Muscle layer of duodenum (tissue), 2 donors: ENCODE results near the gene ENPP1.

Experiments used
- H3K27ac ChIP-seq: one replicate; pipeline ENCODE4 v1.7.0; 2013; ENCODE audit warnings: mild to moderate bottlenecking, low read length
- H3K27me3 ChIP-seq: one replicate; pipeline ENCODE4 v1.7.0; 2013; ENCODE audit warnings: low read depth, mild to moderate bottlenecking, control low read depth, low read length
- H3K36me3 ChIP-seq, 2 donors: one replicate each; pipeline ENCODE4 v1.7.0; 2013; ENCODE audit warnings: low read length in 2 of 2, control low read depth in 1 of 2, mild to moderate bottlenecking in 1 of 2; ENCODE audit not compliant: insufficient read depth in 2 of 2, control insufficient read depth in 1 of 2
- H3K4me1 ChIP-seq, 2 donors: one replicate each; pipeline ENCODE4 v1.7.0; 2013; ENCODE audit warnings: low read length in 2 of 2, mild to moderate bottlenecking in 2 of 2, control low read depth in 1 of 2, moderate library complexity in 1 of 2; ENCODE audit not compliant: insufficient read depth in 2 of 2, control insufficient read depth in 1 of 2
- H3K4me3 ChIP-seq, 2 donors: one replicate each; pipeline ENCODE4 v1.7.0; 2013; ENCODE audit warnings: low read length in 2 of 2, low read depth in 1 of 2, mild to moderate bottlenecking in 1 of 2
- H3K9me3 ChIP-seq, 2 donors: one replicate each; pipeline ENCODE4 v1.7.0; 2013; ENCODE audit warnings: low read length in 2 of 2, control low read depth in 1 of 2, mild to moderate bottlenecking in 1 of 2; ENCODE audit not compliant: control insufficient read depth in 1 of 2
- donor health status: healthy.

ENPP1 gene

DNA sequence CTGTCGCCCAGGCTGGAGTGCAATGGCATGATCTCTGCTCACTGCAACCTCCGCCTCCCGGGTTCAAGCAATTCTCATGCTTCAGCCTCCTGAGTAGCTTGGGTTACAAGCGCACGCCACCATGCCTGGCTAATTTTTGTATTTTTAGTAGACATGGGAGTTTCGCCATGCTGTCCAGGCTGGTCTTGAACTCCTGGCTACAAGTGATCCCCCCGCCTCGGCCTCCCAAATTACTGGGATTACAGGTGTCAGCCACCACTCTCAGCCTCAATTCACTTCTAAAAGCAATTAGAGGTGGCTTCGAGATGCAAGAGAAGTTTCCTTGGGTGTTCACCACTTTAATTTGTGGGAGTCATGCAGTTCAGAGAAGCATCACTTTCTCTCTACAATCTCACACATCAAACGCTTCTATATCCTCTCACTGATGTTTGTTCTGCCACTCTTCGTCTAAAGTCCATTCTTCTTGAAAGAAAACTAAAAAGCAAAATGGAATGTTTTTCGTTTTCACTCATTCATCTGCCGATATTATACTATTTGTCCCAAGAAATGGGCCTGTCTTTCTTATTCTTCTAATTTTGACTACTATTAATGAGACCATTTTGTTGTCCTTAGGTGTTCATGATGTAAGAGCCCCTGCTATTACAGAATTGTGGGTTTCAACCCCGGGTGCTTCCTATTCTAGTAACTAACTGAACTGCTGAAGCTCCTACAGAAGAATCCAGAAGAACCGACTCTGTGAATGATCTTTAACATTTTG lies 38.3 kb upstream of the ENPP1 start:
- H3K36me3 ChIP-seq = no peaks in the 10 kb centered on the region
- H3K4me1 ChIP-seq = peaks cover 0 to 7% of the 10 kb centered on the region in 2 donors
- H3K27ac ChIP-seq = no peak overlapping the region
- H3K27me3 ChIP-seq = no peaks in the 10 kb centered on the region
- no peaks in the 10 kb centered on the region for H3K9me3 ChIP-seq
- H3K4me3 ChIP-seq = no peak overlapping the region

DNA sequence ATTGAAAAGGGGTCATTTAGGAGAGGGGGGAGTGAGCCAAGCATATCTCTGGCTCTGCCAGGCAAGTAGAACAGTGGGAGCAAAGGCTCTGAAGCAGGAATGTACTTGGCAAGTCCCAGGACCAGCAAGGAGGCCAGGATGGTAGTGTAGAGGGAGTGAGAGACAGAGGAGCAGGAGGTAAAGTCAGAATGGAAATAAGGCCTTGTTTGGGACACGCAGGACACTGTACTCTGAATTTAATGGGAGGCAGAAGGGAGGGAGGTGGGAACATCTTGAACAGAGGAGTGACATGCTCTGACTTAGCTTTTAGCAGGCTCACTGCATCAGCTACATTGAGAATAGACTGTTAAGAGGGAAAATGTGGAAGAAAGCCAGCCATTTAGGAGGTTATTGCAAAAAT lies 37.0 kb upstream of the ENPP1 start:
- no peaks in the 10 kb centered on the region for H3K27me3 ChIP-seq

DNA sequence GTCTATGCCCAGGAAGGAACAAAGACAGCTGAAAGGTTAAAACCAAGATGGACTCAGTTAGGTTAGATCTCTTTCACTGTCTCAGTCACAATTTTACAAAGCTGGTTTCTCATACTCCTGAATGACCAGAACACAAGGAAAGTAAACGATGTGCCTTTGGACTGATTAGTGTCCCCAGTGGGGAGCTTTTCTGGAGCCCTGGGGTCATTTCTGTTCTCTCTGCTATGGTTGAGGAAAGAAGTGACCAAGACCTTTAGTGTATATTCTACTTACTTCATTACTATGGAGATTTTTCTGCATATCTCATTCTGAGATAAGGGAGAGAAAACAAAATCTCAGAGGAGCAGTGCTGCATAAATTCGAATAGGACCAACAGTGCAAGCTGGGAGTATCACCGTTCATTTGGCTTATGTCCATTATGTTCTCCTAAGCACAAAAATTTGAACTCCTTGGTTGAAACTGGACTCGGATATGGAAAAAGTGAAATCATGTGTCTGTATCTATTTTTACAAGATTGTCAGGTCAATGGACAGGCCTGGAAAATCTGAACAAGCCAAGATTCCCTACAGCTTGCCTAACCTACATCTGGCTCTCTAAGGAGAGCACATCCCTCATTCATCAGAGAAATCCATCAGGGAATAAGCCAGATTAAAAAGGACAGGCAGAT lies 34.4 kb upstream of the ENPP1 start:
- Histone ChIP-seq H3K4me3 (no peak overlapping the region), H3K4me1 (peaks cover 0 to 8% of the 10 kb centered on the region in 2 donors), H3K27me3 (no peaks in the 10 kb centered on the region), H3K9me3 (no peaks in the 10 kb centered on the region), H3K27ac (no peak overlapping the region), H3K36me3 (no peaks in the 10 kb centered on the region)

More for the DNA sequence above, 37.0 kb upstream of the ENPP1 start:
- Histone ChIP-seq H3K4me3 (no peak overlapping the region), H3K9me3 (no peaks in the 10 kb centered on the region), H3K27ac (no peak overlapping the region), H3K36me3 (no peaks in the 10 kb centered on the region), H3K4me1 (peaks cover 0 to 8% of the 10 kb centered on the region in 2 donors)

DNA sequence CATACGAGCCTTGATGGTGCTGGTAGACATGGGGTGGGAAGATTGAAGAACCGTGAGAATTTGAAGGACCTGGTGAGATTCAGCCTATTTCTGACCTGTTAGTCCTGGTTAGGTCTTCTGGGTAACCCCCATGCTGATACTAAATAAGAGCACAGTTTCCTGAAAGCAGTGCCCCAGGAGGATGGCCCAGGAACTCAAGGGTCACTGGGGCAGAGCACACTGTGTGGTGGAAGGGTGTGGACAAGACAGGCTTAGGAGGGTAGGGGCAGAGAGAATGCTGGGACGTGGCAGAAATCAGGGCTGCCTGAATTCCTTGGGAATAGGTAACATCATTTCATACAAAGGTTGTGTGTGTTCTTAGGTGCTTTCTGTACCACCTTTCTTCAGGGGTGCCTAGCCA lies 31.9 kb upstream of the ENPP1 start:
- Histone ChIP-seq H3K36me3 (no peaks in the 10 kb centered on the region), H3K27ac (no peak overlapping the region)

DNA sequence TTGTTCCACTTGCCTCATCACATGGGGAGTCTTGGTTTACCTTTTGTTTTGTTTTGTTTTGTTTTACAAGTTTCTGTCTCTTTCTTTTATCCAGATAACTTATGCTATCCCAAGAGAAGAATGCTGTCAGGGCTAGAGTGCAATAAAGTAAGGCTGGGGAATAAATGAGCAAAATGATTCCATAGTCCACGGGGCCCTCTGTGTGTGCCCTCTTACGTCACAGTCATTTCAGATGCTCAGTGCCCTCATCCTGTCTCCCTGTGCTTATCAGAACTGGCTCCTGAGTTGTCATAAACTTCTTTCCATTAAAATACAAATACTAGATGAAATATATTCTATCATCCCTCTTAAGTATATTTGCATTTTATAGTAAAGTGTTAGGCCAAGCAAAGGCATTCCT lies 30.8 kb upstream of the ENPP1 start:
- Histone ChIP-seq H3K4me3 (no peak overlapping the region), H3K4me1 (peaks cover 0 to 8% of the 10 kb centered on the region in 2 donors), H3K27me3 (no peaks in the 10 kb centered on the region), H3K9me3 (no peaks in the 10 kb centered on the region), H3K27ac (no peak overlapping the region), H3K36me3 (no peaks in the 10 kb centered on the region)

More for the DNA sequence above, 31.9 kb upstream of the ENPP1 start:
- Histone ChIP-seq H3K4me3 (no peak overlapping the region), H3K4me1 (peaks cover 0 to 8% of the 10 kb centered on the region in 2 donors), H3K27me3 (no peaks in the 10 kb centered on the region), H3K9me3 (no peaks in the 10 kb centered on the region)

DNA sequence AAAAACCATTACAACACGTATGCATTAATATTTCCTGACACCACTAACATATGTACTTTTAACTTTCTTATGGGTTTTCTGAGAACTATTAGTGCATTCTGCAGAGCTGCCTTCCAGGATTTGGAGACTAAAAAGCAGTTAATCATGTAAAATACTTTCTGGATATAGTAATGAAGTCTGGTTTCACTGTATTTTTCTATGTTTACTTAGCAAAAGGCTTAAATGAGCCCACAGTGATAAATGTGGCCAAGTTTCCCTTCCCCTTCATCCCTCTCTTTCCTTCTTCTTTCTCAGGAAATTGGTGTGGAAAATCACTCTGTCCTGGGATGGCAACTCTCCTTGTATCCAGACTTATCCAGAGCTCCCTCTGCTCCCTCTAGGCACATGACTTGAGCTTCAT lies 29.7 kb upstream of the ENPP1 start:
- no peaks in the 10 kb centered on the region for H3K27me3 ChIP-seq
- H3K9me3 ChIP-seq = no peaks in the 10 kb centered on the region
- H3K4me1 ChIP-seq = peaks cover 0 to 8% of the 10 kb centered on the region in 2 donors
- no peak overlapping the region for H3K4me3 ChIP-seq
- H3K36me3 ChIP-seq = no peaks in the 10 kb centered on the region
- H3K27ac ChIP-seq = no peak overlapping the region

DNA sequence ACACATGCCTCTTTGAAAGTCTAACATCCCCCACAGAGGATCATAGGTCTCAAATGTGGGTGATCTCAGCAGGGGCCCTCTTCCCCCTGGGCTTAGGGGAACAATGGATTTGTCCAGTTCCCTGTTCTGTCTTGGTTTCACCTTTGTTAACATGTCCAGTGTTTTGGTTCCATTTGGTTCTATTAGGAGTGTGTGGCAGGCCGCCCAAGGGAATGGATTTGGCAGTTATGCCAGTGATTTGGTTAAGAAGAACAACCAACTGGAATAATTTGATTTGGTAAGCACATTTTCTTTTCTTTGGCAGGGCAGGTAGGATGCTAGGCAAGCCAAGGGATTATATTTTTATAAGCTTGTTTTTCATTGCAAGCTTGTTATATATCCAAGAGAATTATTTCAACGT lies 28.5 kb upstream of the ENPP1 start:
- no peaks in the 10 kb centered on the region for H3K36me3 ChIP-seq
- no peak overlapping the region for H3K4me3 ChIP-seq
- no peak overlapping the region for H3K27ac ChIP-seq
- H3K27me3 ChIP-seq = no peaks in the 10 kb centered on the region
- H3K4me1 ChIP-seq = peaks cover 0 to 2% of the 10 kb centered on the region in 2 donors
- no peaks in the 10 kb centered on the region for H3K9me3 ChIP-seq

DNA sequence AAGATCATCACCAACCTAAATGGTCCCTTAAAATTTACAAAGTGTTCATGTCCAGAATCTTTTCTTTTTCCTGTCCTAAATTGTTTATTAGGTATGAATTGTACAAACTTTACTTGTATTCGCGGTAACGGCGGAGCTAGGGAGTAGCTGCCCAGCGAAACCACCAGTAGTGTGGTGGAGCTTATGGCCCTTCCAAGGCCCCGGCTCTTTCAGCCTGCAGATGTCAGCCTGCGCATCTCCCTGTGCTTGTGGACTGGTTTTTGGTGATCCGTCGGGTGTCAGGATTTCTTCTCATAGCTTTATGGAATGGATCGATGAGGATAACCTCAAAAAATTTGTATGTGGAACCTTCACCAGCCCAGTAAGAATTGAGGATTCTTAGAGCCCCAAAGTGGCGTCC lies 27.2 kb upstream of the ENPP1 start:
- no peaks in the 10 kb centered on the region for H3K9me3 ChIP-seq

DNA sequence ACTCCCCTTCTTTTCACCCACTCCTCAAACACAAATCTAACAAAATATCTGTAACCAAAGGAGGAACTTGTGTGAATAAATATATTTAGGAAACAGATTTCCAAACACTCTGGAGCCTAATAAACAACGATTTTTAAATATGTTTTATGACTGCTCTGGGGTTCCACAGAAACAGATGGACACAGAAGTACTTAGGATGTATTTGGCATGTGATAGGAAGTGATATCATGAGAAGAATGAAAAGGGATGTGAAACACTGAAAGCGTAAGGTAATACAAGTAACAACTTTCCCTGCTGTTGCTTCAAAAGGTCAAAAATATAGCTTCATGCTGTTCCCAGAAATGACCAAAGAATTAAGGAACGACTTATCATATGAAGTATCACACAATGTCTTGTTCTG lies 26.1 kb upstream of the ENPP1 start:
- no peak overlapping the region for H3K27ac ChIP-seq
- H3K9me3 ChIP-seq = no peaks in the 10 kb centered on the region
- no peaks in the 10 kb centered on the region for H3K27me3 ChIP-seq
- no peak overlapping the region for H3K4me3 ChIP-seq
- H3K4me1 ChIP-seq = no peaks in the 10 kb centered on the region
- H3K36me3 ChIP-seq = no peaks in the 10 kb centered on the region

More for the DNA sequence above, 27.2 kb upstream of the ENPP1 start:
- Histone ChIP-seq H3K27me3 (no peaks in the 10 kb centered on the region), H3K4me3 (no peak overlapping the region), H3K4me1 (no peaks in the 10 kb centered on the region), H3K36me3 (no peaks in the 10 kb centered on the region), H3K27ac (no peak overlapping the region)

DNA sequence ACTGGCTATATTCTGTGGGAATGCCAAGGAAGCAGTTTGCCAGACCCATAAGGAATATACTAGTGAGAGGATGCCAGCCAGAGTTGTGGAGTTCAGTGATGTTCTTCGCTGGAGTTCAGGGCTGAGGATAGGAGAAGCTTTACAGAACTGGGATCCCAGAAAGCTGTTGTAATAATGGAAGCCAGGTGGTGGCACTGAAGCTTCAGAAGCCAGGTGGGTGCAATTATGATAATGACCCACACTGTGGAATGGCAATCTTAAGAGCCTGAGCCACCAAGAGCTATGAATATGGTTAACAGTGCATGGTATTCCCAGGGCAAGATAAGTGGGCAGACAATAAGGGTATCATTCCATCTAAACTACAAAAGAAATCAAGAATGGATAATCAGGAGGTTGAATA lies 25.1 kb upstream of the ENPP1 start:
- Histone ChIP-seq H3K27ac (no peak overlapping the region), H3K9me3 (no peaks in the 10 kb centered on the region), H3K36me3 (no peaks in the 10 kb centered on the region), H3K4me1 (no peaks in the 10 kb centered on the region), H3K4me3 (no peak overlapping the region), H3K27me3 (no peaks in the 10 kb centered on the region)

DNA sequence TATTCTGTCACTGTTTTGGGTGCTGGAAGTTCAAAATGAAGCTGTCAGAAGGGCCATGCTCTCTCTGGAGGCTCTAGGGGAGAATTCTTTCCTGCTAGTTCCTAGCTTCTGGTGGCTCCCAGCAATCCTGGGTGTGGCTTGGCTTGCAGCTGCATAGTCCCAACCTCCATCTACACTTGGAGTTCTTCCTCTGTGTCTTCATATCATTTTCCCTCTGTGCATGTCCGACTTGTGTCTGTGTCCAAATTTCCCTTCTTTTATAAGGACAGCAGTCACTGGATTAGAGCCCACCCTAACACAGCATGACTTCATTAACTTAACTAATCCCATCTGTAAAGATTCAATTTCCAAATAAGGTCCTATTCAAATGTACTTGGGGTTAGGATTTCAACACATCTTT lies 23.3 kb upstream of the ENPP1 start:
- Histone ChIP-seq H3K27me3 (no peaks in the 10 kb centered on the region), H3K4me3 (no peak overlapping the region), H3K9me3 (no peaks in the 10 kb centered on the region), H3K36me3 (no peaks in the 10 kb centered on the region), H3K27ac (no peak overlapping the region), H3K4me1 (peaks cover 0 to 4% of the 10 kb centered on the region in 2 donors)
